ENCODE measurements around the gene KCNC4. TPM values are rescaled to one million over a fixed set of nuclear protein-coding genes. Genes with fewer than 3 reads are reported as not detected.

KCNC4 gene
- polyA plus RNA-seq, 2 donors, result 1.8 to 1.9 TPM

Other genes with a start within 250 kb of the KCNC4 start
- 10 to 100 TPM; 22.6 to 34.7 TPM for gene AHCYL1, start 225.5 kb upstream of the KCNC4 start, polyA plus RNA-seq
- gene STRIP1, start 175.7 kb upstream of the KCNC4 start, polyA plus RNA-seq, result 10 to 100 TPM; 12.3 to 14.0 TPM
- under 1 TPM; 0.04 to 0.06 TPM for gene ALX3, start 139.6 kb upstream of the KCNC4 start, polyA plus RNA-seq
- not detected for gene UBL4B, start 97.9 kb upstream of the KCNC4 start, polyA plus RNA-seq
- gene SLC6A17, start 59.8 kb upstream of the KCNC4 start, polyA plus RNA-seq, result under 1 TPM; 0.08 to 0.19 TPM
- gene RBM15, start 129.1 kb downstream of the KCNC4 start, polyA plus RNA-seq, result 1 to 10 TPM; 2.0 to 4.8 TPM
- gene SLC16A4, start 180.7 kb downstream of the KCNC4 start, polyA plus RNA-seq, result under 1 TPM; 0.47 to 0.58 TPM
- gene LAMTOR5, start 197.4 kb downstream of the KCNC4 start, polyA plus RNA-seq, result 100 to 1,000 TPM; 169 to 188 TPM
- gene PROK1, start 240.8 kb downstream of the KCNC4 start, polyA plus RNA-seq, result under 1 TPM; 0.10 to 0.53 TPM